AG04450 (cell line): ENCODE measurements around the gene C1orf122. TPM values are rescaled to one million over a fixed set of nuclear protein-coding genes. Genes with fewer than 3 reads are reported as not detected.

Source experiments
- CTCF ChIA-PET: fragments of 300-600, 350-600 bp; formaldehyde crosslinking; extraction: SDS; loops from one replicate; lab custom pipeline; 2022; ENCODE audit warnings: antibody characterized with exemption, inconsistent platforms; lab: Charles Lee
- POLR2A ChIA-PET: fragments of 350-600 bp; formaldehyde crosslinking; extraction: SDS; loops from one replicate; lab custom pipeline; 2021; ENCODE audit warnings: antibody characterized with exemption, inconsistent platforms; lab: Yijun Ruan, JAX
- DNase-seq: peaks from one replicate; pipeline ENCODE4 v3.0.0-alpha.2; 2011; ENCODE audit warnings: low read depth, low spot score
- H3K27ac ChIP-seq: one replicate; pipeline ENCODE4 v1.5.1; 2012; ENCODE audit warnings: low read depth, low read length, control low read depth
- H3K27me3 ChIP-seq: one replicate; pipeline ENCODE4 v1.6.0; 2012; ENCODE audit warnings: low read length; ENCODE audit not compliant: control insufficient read depth, insufficient read depth
- H3K4me3 ChIP-seq: 2 replicates; pipeline ENCODE4 v1.5.1; 2011; ENCODE audit warnings: mild to moderate bottlenecking, low read depth, low read length, control low read depth
- H3K9me3 ChIP-seq: 2 replicates; pipeline ENCODE4 v1.5.1; 2012; ENCODE audit warnings: low read length; ENCODE audit not compliant: control insufficient read depth, insufficient read depth
- polyA plus RNA-seq: library from polyadenylated mRNA; depleted of rRNA; stranded (reverse); fragments of >200 nt; gene quantifications from 2 replicates; pipeline ENCODE4 v1.2.3, GENCODE V29; 2011
- TF ChIP-seq, protein P1 (sequence below): IDR thresholded peaks from 2 replicates; pipeline ENCODE4 v1.5.1; 2011; ENCODE audit warnings: low read depth, low read length, control low read depth, inconsistent platforms

Gene C1orf122
- polyA plus RNA-seq, 1 experiment = 30.3 TPM

GRCh38 chr1:37849480-37849879 lies 41.9 kb downstream of the C1orf122 start:
- Histone ChIP-seq H3K27me3 (no peaks in the 10 kb centered on the region), H3K27ac (no peak overlapping the region), H3K9me3 (no peaks in the 10 kb centered on the region), H3K4me3 (no peak overlapping the region)
- CTCF ChIA-PET = interaction anchor here (1.0 to 3.7 kb wide), 2 partner anchors 10 to 13 kb away, joined by 3 to 64 read pairs; partner anchors contain the start of gene MTF1
- TF ChIP-seq, protein P1, sequence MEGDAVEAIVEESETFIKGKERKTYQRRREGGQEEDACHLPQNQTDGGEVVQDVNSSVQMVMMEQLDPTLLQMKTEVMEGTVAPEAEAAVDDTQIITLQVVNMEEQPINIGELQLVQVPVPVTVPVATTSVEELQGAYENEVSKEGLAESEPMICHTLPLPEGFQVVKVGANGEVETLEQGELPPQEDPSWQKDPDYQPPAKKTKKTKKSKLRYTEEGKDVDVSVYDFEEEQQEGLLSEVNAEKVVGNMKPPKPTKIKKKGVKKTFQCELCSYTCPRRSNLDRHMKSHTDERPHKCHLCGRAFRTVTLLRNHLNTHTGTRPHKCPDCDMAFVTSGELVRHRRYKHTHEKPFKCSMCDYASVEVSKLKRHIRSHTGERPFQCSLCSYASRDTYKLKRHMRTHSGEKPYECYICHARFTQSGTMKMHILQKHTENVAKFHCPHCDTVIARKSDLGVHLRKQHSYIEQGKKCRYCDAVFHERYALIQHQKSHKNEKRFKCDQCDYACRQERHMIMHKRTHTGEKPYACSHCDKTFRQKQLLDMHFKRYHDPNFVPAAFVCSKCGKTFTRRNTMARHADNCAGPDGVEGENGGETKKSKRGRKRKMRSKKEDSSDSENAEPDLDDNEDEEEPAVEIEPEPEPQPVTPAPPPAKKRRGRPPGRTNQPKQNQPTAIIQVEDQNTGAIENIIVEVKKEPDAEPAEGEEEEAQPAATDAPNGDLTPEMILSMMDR = no peak
- POLR2A ChIA-PET = no interaction called here
- no peak for DNase-seq

GRCh38 chr1:37850352-37850955 lies 42.9 kb downstream of the C1orf122 start:
- no peak overlapping the region for H3K4me3 ChIP-seq
- no peaks in the 10 kb centered on the region for H3K27me3 ChIP-seq
- H3K27ac ChIP-seq = no peak overlapping the region
- ChIA-PET CTCF (interaction anchor here (0.5 to 3.7 kb wide), 7 partner anchors 9 to 336 kb away, joined by 3 to 64 read pairs (median 4); partner anchors contain the start of gene MTF1), POLR2A (interaction anchor here (0.7 to 1.2 kb wide), 2 partner anchors 9 to 42 kb away, joined by 3 read pairs; partner anchors contain the start of genes C1orf122, MTF1 and YRDC)
- no peak for DNase-seq
- H3K9me3 ChIP-seq = no peaks in the 10 kb centered on the region
- TF ChIP-seq, protein P1 = no peak

DNA sequence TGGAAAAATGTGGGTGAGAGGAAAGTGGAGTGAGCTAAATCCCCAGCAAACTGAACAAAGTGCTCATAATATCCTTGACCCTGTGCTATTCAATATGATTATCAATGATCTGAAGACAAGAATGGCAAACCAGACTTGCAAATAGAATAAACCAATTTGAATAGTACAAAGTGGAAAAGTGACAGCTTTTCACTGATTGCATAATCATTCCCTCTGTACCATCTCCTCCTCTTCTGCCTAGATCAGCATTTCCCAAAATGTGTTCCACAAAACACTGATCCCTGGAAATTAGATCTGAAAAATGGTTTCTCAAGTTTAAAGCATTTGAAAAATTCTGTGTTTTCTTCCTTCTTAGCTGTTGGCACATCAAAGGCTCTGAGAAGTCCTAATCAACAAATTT lies 43.7 kb downstream of the C1orf122 start:
- H3K27ac ChIP-seq = no peak overlapping the region
- H3K4me3 ChIP-seq = no peak overlapping the region
- TF ChIP-seq, protein P1 = no peak
- H3K9me3 ChIP-seq = no peaks in the 10 kb centered on the region
- H3K27me3 ChIP-seq = no peaks in the 10 kb centered on the region
- DNase-seq = no peak
- ChIA-PET CTCF (interaction anchor here (0.7 to 3.7 kb wide), 2 partner anchors 9 to 19 kb away, joined by 4 to 64 read pairs; partner anchors contain the start of gene MTF1), POLR2A (interaction anchor here (0.6 to 1.2 kb wide), 3 partner anchors 8 to 62 kb away, joined by 3 to 4 read pairs (median 3); partner anchors contain the start of genes C1orf122, MTF1 and YRDC)

GRCh38 chr1:37851782-37852210 lies 44.2 kb downstream of the C1orf122 start:
- H3K9me3 ChIP-seq = no peaks in the 10 kb centered on the region
- CTCF ChIA-PET = interaction anchor here (0.6 to 3.7 kb wide), 3 partner anchors 8 to 85 kb away, joined by 3 to 64 read pairs (median 4); partner anchors contain the start of gene MTF1
- DNase-seq = no peak
- H3K27ac ChIP-seq = no peak overlapping the region
- H3K27me3 ChIP-seq = no peaks in the 10 kb centered on the region
- POLR2A ChIA-PET = interaction anchor here (0.6 kb wide), 1 partner anchor 61 kb away, joined by 4 read pairs; no protein-coding TSS in a partner anchor
- H3K4me3 ChIP-seq = no peak overlapping the region
- TF ChIP-seq, protein P1 = no peak

DNA sequence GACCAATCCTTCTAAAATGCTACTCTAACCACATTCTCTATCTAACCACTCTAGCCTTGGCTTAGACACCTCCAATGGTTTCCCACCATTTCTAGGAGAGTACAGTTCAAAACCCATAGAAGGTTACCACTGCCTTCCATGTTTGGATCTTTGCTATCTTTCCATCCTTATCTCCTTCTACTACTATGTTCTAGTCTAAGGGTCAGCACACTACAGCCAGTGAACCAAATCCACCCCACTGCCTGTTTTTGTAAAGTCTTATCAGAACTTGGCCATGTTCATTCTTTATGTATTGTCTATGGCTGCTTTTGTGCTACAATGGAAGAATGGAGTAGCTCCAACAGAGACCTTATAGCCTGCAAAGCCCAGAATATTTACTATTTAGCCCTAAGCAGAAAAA lies 45.6 kb downstream of the C1orf122 start:
- H3K9me3 ChIP-seq = no peaks in the 10 kb centered on the region
- DNase-seq = no peak
- POLR2A ChIA-PET = no interaction called here
- TF ChIP-seq, protein P1 = no peak
- H3K27ac ChIP-seq = no peak overlapping the region
- no peaks in the 10 kb centered on the region for H3K27me3 ChIP-seq
- no peak overlapping the region for H3K4me3 ChIP-seq
- CTCF ChIA-PET = no interaction called here
